ENCODE results near the gene SCMH1.

- peak; percentile 16; the same call in 1 of the 2 replicates for TF ChIP-seq POLR2A (IDR thresholded peaks at IDR 0.05; ENCODE audit: low read depth, low read length)
- TF ChIP-seq POLR2AphosphoS5 (IDR thresholded peaks at IDR 0.05; ENCODE audit: low read depth, low read length), result no peak
Observed at GRCh38 chr1:41015897-41016470, 226.1 kb downstream of the SCMH1 start.
